LNCAP (cell line): ENCODE results near the gene SDK2.

Experiments
- CTCF ChIP-seq: fragments of 450-650 bp; IDR thresholded peaks from 2 replicates; pipeline ENCODE4 v1.5.1; 2017; ENCODE audit warnings: mild to moderate bottlenecking

Gene SDK2

GRCh38 chr17:73302189-73302588 lies 342.1 kb downstream of the SDK2 start:
- no peak for TF ChIP-seq CTCF

- no peak for TF ChIP-seq CTCF
Measured at GRCh38 chr17:73301369-73301768, 342.9 kb downstream of the SDK2 start.

- no peak for TF ChIP-seq CTCF
Measured at GRCh38 chr17:73300392-73300791, 343.9 kb downstream of the SDK2 start.

GRCh38 chr17:73297934-73298861 lies 346.0 kb downstream of the SDK2 start:
- no peak for TF ChIP-seq CTCF

GRCh38 chr17:73293480-73293911 lies 350.7 kb downstream of the SDK2 start:
- TF ChIP-seq CTCF, result no peak

GRCh38 chr17:73293031-73293430 lies 351.2 kb downstream of the SDK2 start:
- no peak for TF ChIP-seq CTCF

GRCh38 chr17:73292031-73292531 lies 352.2 kb downstream of the SDK2 start:
- no peak for TF ChIP-seq CTCF
